ENCODE measurements around the gene DMRTC1. TPM values are rescaled to one million over a fixed set of nuclear protein-coding genes. Genes with fewer than 3 reads are reported as not detected.
"Not testable (repeated sequence)": the region's sequence is repeated elsewhere in the genome, so short reads cannot be mapped to it uniquely, and the experiment has no call there.

The DMRTC1 gene
- total and polyA plus RNA-seq, 2 of the 8 experiments (the other 6 are each of a cell fraction or from before 2014, with no cell fraction given) = not detected

DNA sequence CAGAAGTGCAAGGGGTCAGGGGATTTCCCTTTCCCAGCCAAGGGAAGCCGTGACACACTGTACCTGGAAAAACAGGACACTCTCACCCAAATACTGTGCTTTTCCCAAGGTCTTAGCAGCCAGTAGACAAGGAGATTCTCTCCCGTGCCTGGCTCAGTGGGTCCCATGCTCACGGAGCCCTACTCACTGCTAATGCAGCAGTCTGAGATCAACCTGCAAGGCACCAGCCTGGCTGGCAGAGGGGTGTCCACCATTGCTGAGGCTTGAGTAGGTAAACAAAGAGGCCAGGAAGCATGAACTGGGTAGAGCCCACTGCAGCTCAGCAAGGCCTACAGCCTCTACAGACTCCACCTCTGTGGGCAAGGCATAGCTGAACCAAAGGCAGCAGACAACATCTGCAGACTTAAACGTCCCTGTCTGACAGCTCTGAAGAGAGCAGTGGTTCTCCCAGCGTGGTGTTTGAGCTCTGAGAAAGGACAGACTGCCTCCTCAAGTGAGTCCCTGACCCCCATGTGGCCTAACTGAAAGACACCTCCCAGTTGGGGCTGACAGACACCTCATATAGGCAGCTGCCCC lies 37.3 kb upstream of the DMRTC1 start:
- H2BK20ac ChIP-seq (ENCODE audit: low read length); H4K91ac ChIP-seq (replicated peaks; ENCODE audit: insufficient read length, low read length); H3K36me3 ChIP-seq (ENCODE audit: control insufficient read depth in 2 of 4, insufficient read depth in 4 of 4, low read length in 3 of 4); H3K14ac ChIP-seq (ENCODE audit: insufficient read length); H3K79me1 ChIP-seq (ENCODE audit: low read depth, low read length); H3K4ac ChIP-seq (replicated peaks; ENCODE audit: insufficient read length, low read depth, low read length); H3K23me2 ChIP-seq (ENCODE audit: low read depth, low read length); H2BK12ac ChIP-seq (ENCODE audit: low read depth, low read length); H3K4me3 ChIP-seq (ENCODE audit: extremely low read depth in 1 of 4, insufficient read depth in 2 of 4, low read depth in 3 of 4, low read length in 4 of 4); H2BK120ac ChIP-seq (replicated peaks; ENCODE audit: low read depth, low read length); H3K9me3 ChIP-seq (ENCODE audit: insufficient read depth in 2 of 2, low read depth in 1 of 2, low read length in 1 of 2); H3K9ac ChIP-seq (replicated peaks in 1 of 4; ENCODE audit: extremely low read depth in 1 of 4, low read depth in 3 of 4, low read length in 3 of 4); H2BK5ac ChIP-seq (ENCODE audit: low read depth, low read length); H3K4me1 ChIP-seq (replicated peaks in 1 of 4; ENCODE audit: control insufficient read depth in 3 of 4, insufficient read depth in 4 of 4, low read length in 3 of 4); H2AK5ac ChIP-seq (ENCODE audit: low read depth, low read length); H2AFZ ChIP-seq (ENCODE audit: low read length); H3K27me3 ChIP-seq (replicated peaks in 1 of 4; ENCODE audit: control insufficient read depth in 3 of 4, extremely low read depth in 1 of 4, insufficient read depth in 3 of 4, low read length in 3 of 4); H3K56ac ChIP-seq (replicated peaks; ENCODE audit: insufficient read length, low read depth, low read length); CTCF ChIA-PET (ENCODE audit: partially characterized antibody); H4K5ac ChIP-seq (ENCODE audit: insufficient read length, low read depth, low read length); H3K27ac ChIP-seq (ENCODE audit: low read depth, low read length); H3K4me2 ChIP-seq (ENCODE audit: insufficient read depth in 1 of 2, low read depth in 2 of 2, low read length in 2 of 2); FAIRE-seq; H4K8ac ChIP-seq (ENCODE audit: extremely low read depth, insufficient read depth, low read length); H2BK15ac ChIP-seq (ENCODE audit: low read length); H3K23ac ChIP-seq (ENCODE audit: insufficient read length); H4K20me1 ChIP-seq (replicated peaks in 1 of 2; ENCODE audit: control insufficient read depth in 1 of 2, insufficient read depth in 2 of 2, low read length in 2 of 2); H3K18ac ChIP-seq (ENCODE audit: extremely low read depth, low read length); H3K79me2 ChIP-seq (ENCODE audit: control insufficient read depth in 1 of 2, insufficient read depth in 2 of 2, low read length in 2 of 2); DNase-seq (ENCODE audit: low read depth in 1 of 2, low spot score in 2 of 2): not testable (repeated sequence)
- POLR2A ChIA-PET (ENCODE audit: partially characterized antibody) = interaction anchor here (0.7 kb wide), 1 partner anchor 1446 kb away, joined by 4 read pairs; no protein-coding TSS in a partner anchor
- 86% methylated on average over 2 of the region's 5 CpGs; no CpG with 5 or more reads in 1 of the 2 experiments for WGBS, 2 experiments (ENCODE audit: extremely low coverage in 1 of 2, insufficient coverage in 1 of 2, insufficient read length in 1 of 2, insufficient replicate concordance in 2 of 2, low coverage in 1 of 2, low lambda C conversion rate in 2 of 2, missing lambda C conversion rate in 1 of 2)

- H3K4me2 ChIP-seq (ENCODE audit: insufficient read depth in 1 of 2, low read depth in 2 of 2, low read length in 2 of 2); POLR2A ChIA-PET (ENCODE audit: partially characterized antibody); H2AK5ac ChIP-seq (ENCODE audit: low read depth, low read length); H3K4me3 ChIP-seq (ENCODE audit: extremely low read depth in 1 of 4, insufficient read depth in 2 of 4, low read depth in 3 of 4, low read length in 4 of 4); H3K23me2 ChIP-seq (ENCODE audit: low read depth, low read length); H2BK5ac ChIP-seq (ENCODE audit: low read depth, low read length); H2BK120ac ChIP-seq (replicated peaks; ENCODE audit: low read depth, low read length); H3K36me3 ChIP-seq (ENCODE audit: control insufficient read depth in 2 of 4, insufficient read depth in 4 of 4, low read length in 3 of 4); H2BK12ac ChIP-seq (ENCODE audit: low read depth, low read length); H2BK15ac ChIP-seq (ENCODE audit: low read length); FAIRE-seq; H4K91ac ChIP-seq (replicated peaks; ENCODE audit: insufficient read length, low read length); H3K9ac ChIP-seq (replicated peaks in 1 of 4; ENCODE audit: extremely low read depth in 1 of 4, low read depth in 3 of 4, low read length in 3 of 4); H4K8ac ChIP-seq (ENCODE audit: extremely low read depth, insufficient read depth, low read length); H2AFZ ChIP-seq (ENCODE audit: low read length); H3K14ac ChIP-seq (ENCODE audit: insufficient read length); H3K79me1 ChIP-seq (ENCODE audit: low read depth, low read length); H3K9me3 ChIP-seq (ENCODE audit: insufficient read depth in 2 of 2, low read depth in 1 of 2, low read length in 1 of 2); H3K27me3 ChIP-seq (replicated peaks in 1 of 4; ENCODE audit: control insufficient read depth in 3 of 4, extremely low read depth in 1 of 4, insufficient read depth in 3 of 4, low read length in 3 of 4); H3K27ac ChIP-seq (ENCODE audit: low read depth, low read length); DNase-seq (ENCODE audit: low read depth in 1 of 2, low spot score in 2 of 2); H3K4ac ChIP-seq (replicated peaks; ENCODE audit: insufficient read length, low read depth, low read length); H3K56ac ChIP-seq (replicated peaks; ENCODE audit: insufficient read length, low read depth, low read length); H4K5ac ChIP-seq (ENCODE audit: insufficient read length, low read depth, low read length); H3K79me2 ChIP-seq (ENCODE audit: control insufficient read depth in 1 of 2, insufficient read depth in 2 of 2, low read length in 2 of 2); CTCF ChIA-PET (ENCODE audit: partially characterized antibody); H3K18ac ChIP-seq (ENCODE audit: extremely low read depth, low read length); H4K20me1 ChIP-seq (replicated peaks in 1 of 2; ENCODE audit: control insufficient read depth in 1 of 2, insufficient read depth in 2 of 2, low read length in 2 of 2); H3K23ac ChIP-seq (ENCODE audit: insufficient read length); H3K4me1 ChIP-seq (replicated peaks in 1 of 4; ENCODE audit: control insufficient read depth in 3 of 4, insufficient read depth in 4 of 4, low read length in 3 of 4); H2BK20ac ChIP-seq (ENCODE audit: low read length): not testable (repeated sequence)
- no CpG with 5 or more reads among the region's 7 CpGs for WGBS, 2 experiments (ENCODE audit: extremely low coverage in 1 of 2, insufficient coverage in 1 of 2, insufficient read length in 1 of 2, insufficient replicate concordance in 2 of 2, low coverage in 1 of 2, low lambda C conversion rate in 2 of 2, missing lambda C conversion rate in 1 of 2)
Observed at GRCh38 chrX:72974885-72975284, 31.2 kb upstream of the DMRTC1 start.

All from H1 (cell line).